Measurements from ENCODE around the gene ZNF580. TPM values are rescaled to one million over a fixed set of nuclear protein-coding genes. Genes with fewer than 3 reads are reported as not detected.

ZNF580 gene
- total and polyA plus RNA-seq, 9 of the 15 experiments (the other 6 are each of a cell fraction or from before 2014, with no cell fraction given) = 2.3 to 47.4 (median 6.0) TPM

GRCh38 chr19:55599842-55600661, 40.8 kb upstream of the ZNF580 start, which contains the start of gene ZNF524 (continued):
- peak; percentile 87 for TF ChIP-seq NEUROD1 (IDR thresholded peaks at IDR 0.05; ENCODE audit: borderline replicate concordance, low read depth, low read length, partially characterized antibody)
- TF ChIP-seq KLF6 (CRISPR knock-in tag; IDR thresholded peaks at IDR 0.05; ENCODE audit: borderline replicate concordance) = peak; percentile 79; the same call in 1 of the 2 replicates
- peak; percentile 65; the same call in 1 of the 2 replicates for TF ChIP-seq ZNF830 (CRISPR knock-in tag; IDR thresholded peaks at IDR 0.05)
- TF ChIP-seq DDX20 (tag; IDR thresholded peaks at IDR 0.05; ENCODE audit: low read depth) = no peak
- TF ChIP-seq REST (IDR thresholded peaks at IDR 0.05; ENCODE audit: borderline replicate concordance) = no peak
- TF ChIP-seq REST (CRISPR knock-in tag; IDR thresholded peaks at IDR 0.05; ENCODE audit: low read depth) = peak; percentile 70; the same call in 1 of the 2 replicates
- TF ChIP-seq ZNF395 (CRISPR knock-in tag; IDR thresholded peaks at IDR 0.05) = peak; percentile 98
- TF ChIP-seq HNRNPH1 (optimal IDR thresholded peaks at IDR 0.05; ENCODE audit: low read depth, low read length) = no peak
